Measurements from ENCODE around the gene CLIC5.

DNA sequence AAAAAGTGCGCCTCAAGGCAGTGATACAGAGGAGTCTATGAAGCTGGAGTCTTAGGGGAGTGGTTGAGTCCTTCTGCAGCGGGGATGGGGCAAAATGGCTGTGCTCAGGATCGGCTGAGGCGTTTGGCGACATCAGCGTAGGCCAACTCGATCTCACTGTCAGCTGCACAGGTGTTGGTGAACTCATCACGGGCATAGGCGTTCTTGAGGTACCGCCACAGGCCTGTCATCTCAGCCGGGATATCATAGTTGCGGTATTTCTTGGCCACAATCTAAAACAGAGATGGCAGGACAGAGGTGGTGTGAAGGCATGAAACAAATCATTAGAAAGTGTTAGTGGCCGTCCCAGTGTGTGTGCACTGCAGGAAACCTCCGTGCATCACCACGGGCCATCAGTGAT is 112.7 kb downstream of the CLIC5 start:
- TF ChIP-seq, protein P1, sequence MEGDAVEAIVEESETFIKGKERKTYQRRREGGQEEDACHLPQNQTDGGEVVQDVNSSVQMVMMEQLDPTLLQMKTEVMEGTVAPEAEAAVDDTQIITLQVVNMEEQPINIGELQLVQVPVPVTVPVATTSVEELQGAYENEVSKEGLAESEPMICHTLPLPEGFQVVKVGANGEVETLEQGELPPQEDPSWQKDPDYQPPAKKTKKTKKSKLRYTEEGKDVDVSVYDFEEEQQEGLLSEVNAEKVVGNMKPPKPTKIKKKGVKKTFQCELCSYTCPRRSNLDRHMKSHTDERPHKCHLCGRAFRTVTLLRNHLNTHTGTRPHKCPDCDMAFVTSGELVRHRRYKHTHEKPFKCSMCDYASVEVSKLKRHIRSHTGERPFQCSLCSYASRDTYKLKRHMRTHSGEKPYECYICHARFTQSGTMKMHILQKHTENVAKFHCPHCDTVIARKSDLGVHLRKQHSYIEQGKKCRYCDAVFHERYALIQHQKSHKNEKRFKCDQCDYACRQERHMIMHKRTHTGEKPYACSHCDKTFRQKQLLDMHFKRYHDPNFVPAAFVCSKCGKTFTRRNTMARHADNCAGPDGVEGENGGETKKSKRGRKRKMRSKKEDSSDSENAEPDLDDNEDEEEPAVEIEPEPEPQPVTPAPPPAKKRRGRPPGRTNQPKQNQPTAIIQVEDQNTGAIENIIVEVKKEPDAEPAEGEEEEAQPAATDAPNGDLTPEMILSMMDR (conservative IDR thresholded peaks at IDR 0.05; ENCODE audit: low read length): no peak
- TF ChIP-seq EZH2phosphoT487 (IDR thresholded peaks at IDR 0.05; ENCODE audit: borderline replicate concordance, low read depth, low read length): no peak
